ENCODE results near the gene ZNF394. TPM values are rescaled to one million over a fixed set of nuclear protein-coding genes. Genes with fewer than 3 reads are reported as not detected.

ZNF394 gene
- total RNA-seq, result 28.2 and 31.9 TPM in 2 replicates

DNA sequence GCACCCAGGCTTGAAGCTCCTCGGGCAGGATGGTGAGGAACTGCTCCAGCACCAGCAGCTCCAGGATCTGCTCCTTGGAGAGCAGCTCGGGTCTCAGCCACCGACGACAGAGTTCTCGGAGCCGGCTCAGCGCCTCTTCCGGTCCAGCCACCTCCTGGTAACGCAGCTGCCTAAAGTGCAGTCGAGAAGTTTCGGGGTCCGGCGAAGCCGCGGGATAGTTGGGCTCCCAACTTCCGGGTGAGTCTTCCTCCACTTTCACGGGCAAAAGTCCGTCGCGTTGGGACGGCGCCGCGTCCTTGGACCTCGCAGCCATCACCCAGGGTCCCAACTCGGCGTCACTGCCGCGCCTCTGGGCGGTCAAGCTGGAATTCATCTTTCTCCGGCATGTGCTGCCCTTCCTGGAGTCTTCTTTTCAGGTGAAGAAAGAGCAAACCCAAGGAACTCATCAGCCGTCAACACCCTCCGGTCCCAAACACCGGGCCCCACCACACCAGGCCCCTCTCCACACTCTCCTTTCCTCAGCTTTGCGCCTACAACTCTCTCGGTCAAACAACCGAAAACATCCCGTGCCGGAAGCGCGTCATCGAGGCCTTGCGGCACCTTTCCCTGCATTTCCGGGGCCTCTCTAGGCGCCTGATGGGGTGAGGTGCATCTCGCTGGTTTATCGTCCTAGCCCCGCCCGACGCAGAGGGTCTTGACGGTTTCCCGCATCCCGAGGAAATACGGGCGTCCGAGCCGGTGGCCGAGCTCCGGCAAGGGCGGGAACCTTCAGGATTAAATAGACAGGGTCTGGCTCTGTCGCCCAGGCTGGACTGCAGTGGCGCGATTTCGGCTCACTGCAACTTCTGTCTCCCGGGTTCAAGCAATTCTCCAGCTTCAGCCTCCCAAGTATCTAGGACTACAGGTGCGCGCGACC, at the start of gene ZNF394:
ZNF394 (minus strand) TSS at position 561 of the 916 bp plus-strand sequence; CDS start at position 373, 188 bp downstream.

DNA sequence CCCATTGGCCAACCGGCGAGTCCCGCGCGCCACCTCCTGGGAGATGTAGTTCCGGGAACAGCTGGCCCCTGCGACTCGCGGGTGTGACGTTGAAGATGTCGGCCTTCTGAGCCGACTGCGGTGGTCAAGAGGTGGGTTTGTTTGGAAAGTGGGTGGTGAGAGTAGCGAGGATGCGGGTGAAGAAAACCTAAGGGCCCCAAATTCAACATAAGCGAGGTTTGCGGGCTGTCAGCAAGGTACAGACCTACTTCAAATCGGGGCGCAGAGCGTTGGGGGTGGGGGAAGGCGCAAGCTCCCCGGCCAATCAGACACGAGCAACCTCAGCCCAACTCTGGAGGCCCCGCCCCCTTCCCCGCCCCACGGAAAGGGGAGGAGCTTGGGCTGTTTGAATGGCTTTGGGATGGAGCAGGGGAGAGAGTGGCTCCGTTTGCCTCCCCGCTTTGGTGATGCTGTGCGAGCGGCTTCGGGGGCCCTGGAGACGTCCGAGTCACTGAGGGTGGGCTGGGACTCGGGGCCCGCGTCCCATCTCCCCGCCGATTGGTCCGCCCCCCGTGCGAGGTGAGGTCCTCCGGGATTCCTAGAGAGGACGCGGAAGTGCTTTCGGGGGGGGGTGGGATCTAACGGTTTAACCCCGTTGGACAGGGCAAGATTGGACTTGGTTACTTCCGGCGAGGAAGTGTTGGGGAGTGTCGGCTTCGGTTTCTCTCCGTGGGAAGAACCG, 4.7 kb upstream of the ZNF394 start, which contains the start of gene ZKSCAN5:
ZKSCAN5 (plus strand) TSS at position 60 of the 721 bp plus-strand sequence. CDS start 1,383 bp downstream, outside the sequence.

DNA sequence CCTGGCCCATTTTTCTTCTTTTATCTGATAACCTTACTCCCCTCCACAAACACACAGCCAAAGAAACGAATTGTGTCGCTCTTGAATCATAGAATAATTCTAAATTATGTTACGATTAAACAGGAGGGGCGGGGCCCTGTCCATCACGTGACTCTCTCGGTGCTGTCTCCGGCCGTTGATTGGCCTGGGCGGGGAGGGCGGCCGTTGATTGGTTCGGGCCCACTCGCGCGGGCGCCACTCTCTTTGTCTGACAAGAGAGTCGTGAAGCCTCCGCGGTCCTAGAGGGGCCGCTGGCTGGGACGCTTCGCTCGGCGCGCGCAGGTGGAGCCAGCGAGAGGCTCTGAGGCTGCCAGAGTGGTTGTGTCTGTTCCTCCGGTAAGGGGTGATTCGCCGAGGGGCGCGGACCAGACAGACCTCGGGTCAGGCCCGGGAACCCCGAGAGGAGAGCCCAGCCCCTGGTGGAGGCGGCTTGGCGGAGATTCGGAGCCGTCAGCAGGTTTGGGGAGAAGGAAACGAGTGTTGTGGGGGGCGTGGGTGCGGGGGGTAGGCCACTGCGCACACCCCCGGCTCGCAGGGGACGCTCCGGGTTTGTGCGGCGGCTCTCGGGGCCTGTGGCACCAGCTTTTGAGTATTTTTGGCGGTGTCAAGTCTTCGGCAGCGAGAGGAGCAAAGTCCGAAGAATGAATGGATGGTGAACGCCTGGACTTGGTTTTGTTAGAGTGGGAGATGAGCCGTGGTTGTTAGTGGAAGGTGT, 27.3 kb downstream of the ZNF394 start, which contains the start of gene ZNF789:
ZNF789 (plus strand) TSS at position 330 of the 754 bp plus-strand sequence. CDS start 3,567 bp downstream, outside the sequence.

Other genes with a start within 250 kb of the ZNF394 start
- gene MYH16, start 227.4 kb downstream of the ZNF394 start, total RNA-seq, result 0.43 TPM in 1 of 2 replicates, not detected in the other
- gene ARPC1A, start 174.4 kb downstream of the ZNF394 start, total RNA-seq, result 209 and 273 TPM in 2 replicates
- gene ARPC1B, start 125.6 kb downstream of the ZNF394 start, total RNA-seq, result 399 and 536 TPM in 2 replicates
- gene PDAP1, start 91.7 kb downstream of the ZNF394 start, total RNA-seq, result 42.1 and 74.0 TPM in 2 replicates
- 87.6 and 133 TPM in 2 replicates for gene BUD31, start 91.3 kb downstream of the ZNF394 start, total RNA-seq
- gene PTCD1, start 61.5 kb downstream of the ZNF394 start, total RNA-seq, result 4.8 and 8.4 TPM in 2 replicates
- 33.4 and 39.6 TPM in 2 replicates for gene CPSF4, start 61.3 kb downstream of the ZNF394 start, total RNA-seq
- gene ATP5MF, start 34.1 kb downstream of the ZNF394 start, total RNA-seq, result 99.8 and 214 TPM in 2 replicates
- 4.4 and 9.7 TPM in 2 replicates for gene ZNF789, start 27.4 kb downstream of the ZNF394 start, total RNA-seq
- gene ZKSCAN5, start 4.4 kb upstream of the ZNF394 start, total RNA-seq, result 16.0 and 16.9 TPM in 2 replicates
- 3.9 and 5.7 TPM in 2 replicates for gene FAM200A, start 51.8 kb upstream of the ZNF394 start, total RNA-seq
- gene ZNF655, start 58.4 kb upstream of the ZNF394 start, total RNA-seq, result 65.9 and 85.3 TPM in 2 replicates
- 0.44 TPM in 1 of 2 replicates, not detected in the other for gene TMEM225B, start 98.0 kb upstream of the ZNF394 start, total RNA-seq
- gene ZSCAN25, start 116.7 kb upstream of the ZNF394 start, total RNA-seq, result 8.3 and 15.9 TPM in 2 replicates
- under 0.01 and 0.72 TPM in 2 replicates for gene CYP3A5, start 179.7 kb upstream of the ZNF394 start, total RNA-seq
- gene CYP3A7, start 234.9 kb upstream of the ZNF394 start, total RNA-seq, result 0.44 TPM in 1 of 2 replicates, not detected in the other